Astrocyte (in vitro differentiated cells and primary cell): ENCODE data around the gene CELF1.

Experiments used
- EZH2 ChIP-seq: IDR thresholded peaks from 2 replicates; pipeline ENCODE4 v1.6.1; 2012; ENCODE audit warnings: mild to moderate bottlenecking, low read length, inconsistent platforms; ENCODE audit not compliant: insufficient read depth
- TF ChIP-seq, protein P1 (sequence below): IDR thresholded peaks from 2 replicates; pipeline ENCODE4 v1.5.1; 2011; ENCODE audit warnings: low read depth, mild to moderate bottlenecking, inconsistent platforms, low read length, moderate library complexity; ENCODE audit not compliant: insufficient read depth

DNA sequence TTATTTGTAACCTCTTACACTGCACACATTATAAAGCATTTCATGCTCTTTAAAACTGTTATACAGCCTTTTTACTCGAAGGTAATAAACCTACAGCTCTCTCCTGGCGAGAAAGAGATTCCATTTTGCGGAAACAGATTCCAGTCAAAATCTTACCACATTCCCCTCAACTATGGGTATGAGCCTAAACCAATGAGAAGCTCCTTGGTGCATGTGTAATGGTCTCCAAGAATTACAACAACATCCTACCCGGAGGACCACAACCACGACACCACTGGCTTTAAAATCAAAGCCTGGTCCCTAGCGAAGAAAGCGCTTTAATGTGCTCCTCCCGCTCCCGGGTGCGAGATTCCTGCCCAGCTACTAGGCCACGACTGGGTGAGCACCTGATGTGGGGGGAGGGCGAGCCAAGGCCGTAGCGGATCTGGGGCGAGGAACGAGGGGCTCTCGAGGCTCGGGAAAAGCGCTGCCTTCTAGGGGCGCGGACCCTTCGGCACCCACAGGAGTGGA, 821 bp downstream of the CELF1 start:
- TF ChIP-seq, protein P1, sequence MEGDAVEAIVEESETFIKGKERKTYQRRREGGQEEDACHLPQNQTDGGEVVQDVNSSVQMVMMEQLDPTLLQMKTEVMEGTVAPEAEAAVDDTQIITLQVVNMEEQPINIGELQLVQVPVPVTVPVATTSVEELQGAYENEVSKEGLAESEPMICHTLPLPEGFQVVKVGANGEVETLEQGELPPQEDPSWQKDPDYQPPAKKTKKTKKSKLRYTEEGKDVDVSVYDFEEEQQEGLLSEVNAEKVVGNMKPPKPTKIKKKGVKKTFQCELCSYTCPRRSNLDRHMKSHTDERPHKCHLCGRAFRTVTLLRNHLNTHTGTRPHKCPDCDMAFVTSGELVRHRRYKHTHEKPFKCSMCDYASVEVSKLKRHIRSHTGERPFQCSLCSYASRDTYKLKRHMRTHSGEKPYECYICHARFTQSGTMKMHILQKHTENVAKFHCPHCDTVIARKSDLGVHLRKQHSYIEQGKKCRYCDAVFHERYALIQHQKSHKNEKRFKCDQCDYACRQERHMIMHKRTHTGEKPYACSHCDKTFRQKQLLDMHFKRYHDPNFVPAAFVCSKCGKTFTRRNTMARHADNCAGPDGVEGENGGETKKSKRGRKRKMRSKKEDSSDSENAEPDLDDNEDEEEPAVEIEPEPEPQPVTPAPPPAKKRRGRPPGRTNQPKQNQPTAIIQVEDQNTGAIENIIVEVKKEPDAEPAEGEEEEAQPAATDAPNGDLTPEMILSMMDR = no peak
- TF ChIP-seq EZH2 = no peak
